ENCODE data around the gene FBXL17.

Gene FBXL17

DNA sequence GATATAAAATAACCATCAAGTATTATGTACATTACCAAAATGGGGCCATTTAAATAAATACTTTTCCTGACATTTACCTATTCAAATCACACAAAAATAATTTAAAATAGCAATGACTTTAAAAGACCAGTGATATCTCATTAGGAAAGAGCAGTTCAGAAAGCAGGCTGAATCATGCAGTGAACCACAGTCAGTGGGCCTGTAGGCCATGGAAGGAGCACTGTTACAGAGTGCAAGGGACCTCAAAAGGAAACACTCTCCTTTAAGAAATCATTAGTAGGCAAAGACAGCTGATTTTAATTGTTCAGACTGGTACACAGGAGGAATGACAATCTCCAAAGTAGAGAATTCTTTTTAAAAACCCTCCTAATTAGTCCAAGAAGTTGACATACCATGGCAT is 427.6 kb downstream of the FBXL17 start:
- TF ChIP-seq, protein P1, sequence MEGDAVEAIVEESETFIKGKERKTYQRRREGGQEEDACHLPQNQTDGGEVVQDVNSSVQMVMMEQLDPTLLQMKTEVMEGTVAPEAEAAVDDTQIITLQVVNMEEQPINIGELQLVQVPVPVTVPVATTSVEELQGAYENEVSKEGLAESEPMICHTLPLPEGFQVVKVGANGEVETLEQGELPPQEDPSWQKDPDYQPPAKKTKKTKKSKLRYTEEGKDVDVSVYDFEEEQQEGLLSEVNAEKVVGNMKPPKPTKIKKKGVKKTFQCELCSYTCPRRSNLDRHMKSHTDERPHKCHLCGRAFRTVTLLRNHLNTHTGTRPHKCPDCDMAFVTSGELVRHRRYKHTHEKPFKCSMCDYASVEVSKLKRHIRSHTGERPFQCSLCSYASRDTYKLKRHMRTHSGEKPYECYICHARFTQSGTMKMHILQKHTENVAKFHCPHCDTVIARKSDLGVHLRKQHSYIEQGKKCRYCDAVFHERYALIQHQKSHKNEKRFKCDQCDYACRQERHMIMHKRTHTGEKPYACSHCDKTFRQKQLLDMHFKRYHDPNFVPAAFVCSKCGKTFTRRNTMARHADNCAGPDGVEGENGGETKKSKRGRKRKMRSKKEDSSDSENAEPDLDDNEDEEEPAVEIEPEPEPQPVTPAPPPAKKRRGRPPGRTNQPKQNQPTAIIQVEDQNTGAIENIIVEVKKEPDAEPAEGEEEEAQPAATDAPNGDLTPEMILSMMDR (IDR thresholded peaks at IDR 0.05; ENCODE audit: low read depth, low read length): no peak
- no peak for TF ChIP-seq EZH2phosphoT487 (IDR thresholded peaks at IDR 0.05; ENCODE audit: low read depth)
- H4K20me1 ChIP-seq (ENCODE audit: insufficient read depth, low read length): no peaks in the 10 kb centered on the region

DNA sequence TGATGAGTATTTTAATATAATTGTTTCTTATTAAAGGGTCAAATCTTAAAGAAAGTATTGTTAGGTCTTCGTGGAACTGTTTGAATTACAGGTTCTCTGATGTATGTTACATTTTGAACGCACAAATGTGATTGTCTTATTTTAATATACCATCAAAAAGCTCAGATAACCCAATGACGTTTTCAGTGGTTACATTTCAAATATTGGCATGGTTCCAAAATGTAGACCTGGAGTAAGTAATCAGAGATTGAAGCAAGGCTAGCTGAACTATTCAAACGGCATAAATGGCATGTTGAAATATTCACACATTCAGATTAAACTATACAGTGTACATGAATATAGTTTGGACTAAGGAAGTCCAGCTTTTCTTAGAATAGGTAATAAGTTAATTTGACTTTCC is 429.4 kb downstream of the FBXL17 start:
- H3K27ac ChIP-seq (ENCODE audit: low read length): no peak overlapping the region
- H3K36me3 ChIP-seq (replicated peaks; ENCODE audit: low read depth, low read length): no peaks in the 10 kb centered on the region
- no peaks in the 10 kb centered on the region for H4K20me1 ChIP-seq (ENCODE audit: insufficient read depth, low read length)
- H3K9ac ChIP-seq (ENCODE audit: low read length): no peak overlapping the region
- no peaks in the 10 kb centered on the region for H3K9me3 ChIP-seq (ENCODE audit: insufficient read depth, low read length)
- no peaks in the 10 kb centered on the region for H3K79me2 ChIP-seq (ENCODE audit: low read length)
- no peak overlapping the region for H3K4me3 ChIP-seq (ENCODE audit: low read length)
- no peak overlapping the region for H3K4me2 ChIP-seq (ENCODE audit: low read length)
- TF ChIP-seq EZH2phosphoT487 (IDR thresholded peaks at IDR 0.05; ENCODE audit: low read depth): no peak
- TF ChIP-seq, protein P1 (IDR thresholded peaks at IDR 0.05; ENCODE audit: low read depth, low read length): no peak
- no peaks in the 10 kb centered on the region for H3K27me3 ChIP-seq (ENCODE audit: low read depth, low read length)
- no peak overlapping the region for H2AFZ ChIP-seq (ENCODE audit: low read depth, low read length)
- no peaks in the 10 kb centered on the region for H3K4me1 ChIP-seq (ENCODE audit: low read length)

More for the DNA sequence above, 427.6 kb downstream of the FBXL17 start:
- Histone ChIP-seq H3K27ac (ENCODE audit: low read length) (no peak overlapping the region), H3K4me3 (ENCODE audit: low read length) (no peak overlapping the region), H3K4me1 (ENCODE audit: low read length) (no peaks in the 10 kb centered on the region), H3K9me3 (ENCODE audit: insufficient read depth, low read length) (no peaks in the 10 kb centered on the region), H3K9ac (ENCODE audit: low read length) (no peak overlapping the region), H3K79me2 (ENCODE audit: low read length) (no peaks in the 10 kb centered on the region), H3K4me2 (ENCODE audit: low read length) (no peak overlapping the region), H3K36me3 (replicated peaks; ENCODE audit: low read depth, low read length) (no peaks in the 10 kb centered on the region), H2AFZ (ENCODE audit: low read depth, low read length) (no peak overlapping the region), H3K27me3 (ENCODE audit: low read depth, low read length) (no peaks in the 10 kb centered on the region)

DNA sequence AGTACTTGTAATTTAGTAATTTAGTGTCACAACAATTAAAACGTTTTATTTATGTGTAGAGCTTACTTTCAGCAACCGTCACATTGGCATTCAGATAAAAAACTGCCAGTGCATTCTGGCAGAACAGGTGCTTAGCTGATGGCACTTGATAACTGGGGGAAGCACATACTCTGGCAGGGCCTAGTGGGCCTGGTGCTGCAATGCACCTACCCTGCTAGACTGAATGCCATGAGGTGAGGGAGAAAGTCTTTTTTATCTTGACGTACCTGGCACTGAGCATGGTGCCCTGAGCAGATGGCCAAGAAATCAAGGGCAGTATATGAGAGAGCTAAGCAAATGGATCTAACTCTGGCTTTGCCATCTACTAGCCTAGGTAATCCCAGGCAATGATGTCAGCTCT is 430.6 kb downstream of the FBXL17 start:
- Histone ChIP-seq H3K79me2 (ENCODE audit: low read length) (no peaks in the 10 kb centered on the region), H2AFZ (ENCODE audit: low read depth, low read length) (no peak overlapping the region), H3K36me3 (replicated peaks; ENCODE audit: low read depth, low read length) (no peaks in the 10 kb centered on the region), H3K9ac (ENCODE audit: low read length) (no peak overlapping the region), H3K4me3 (ENCODE audit: low read length) (no peak overlapping the region), H3K27me3 (ENCODE audit: low read depth, low read length) (no peaks in the 10 kb centered on the region), H3K4me1 (ENCODE audit: low read length) (no peaks in the 10 kb centered on the region), H3K9me3 (ENCODE audit: insufficient read depth, low read length) (no peaks in the 10 kb centered on the region), H4K20me1 (ENCODE audit: insufficient read depth, low read length) (no peaks in the 10 kb centered on the region), H3K27ac (ENCODE audit: low read length) (no peak overlapping the region), H3K4me2 (ENCODE audit: low read length) (no peak overlapping the region)
- TF ChIP-seq, protein P1 (IDR thresholded peaks at IDR 0.05; ENCODE audit: low read depth, low read length): no peak
- no peak for TF ChIP-seq EZH2phosphoT487 (IDR thresholded peaks at IDR 0.05; ENCODE audit: low read depth)

DNA sequence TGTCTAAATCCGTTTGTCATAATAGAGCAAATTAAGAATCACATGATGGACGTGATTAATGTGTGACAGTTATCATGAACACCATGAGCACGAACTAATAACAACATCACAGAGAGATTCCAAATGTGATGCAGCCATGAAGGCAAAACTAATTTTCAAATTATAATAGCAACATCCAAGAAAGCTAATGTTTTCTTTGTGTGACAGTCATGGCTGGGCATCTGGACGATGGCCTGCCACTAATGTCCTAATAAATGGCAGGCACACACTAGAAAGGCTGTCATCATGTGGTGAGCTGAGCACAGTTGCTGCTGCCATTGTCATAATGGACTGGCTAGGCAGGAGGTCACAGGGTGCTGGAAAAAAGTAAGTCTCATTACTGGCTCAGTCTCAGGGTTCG is 431.1 kb downstream of the FBXL17 start:
- H3K4me2 ChIP-seq (ENCODE audit: low read length): no peak overlapping the region
- H3K36me3 ChIP-seq (replicated peaks; ENCODE audit: low read depth, low read length): no peaks in the 10 kb centered on the region
- no peak overlapping the region for H2AFZ ChIP-seq (ENCODE audit: low read depth, low read length)
- H3K79me2 ChIP-seq (ENCODE audit: low read length): no peaks in the 10 kb centered on the region
- H3K4me1 ChIP-seq (ENCODE audit: low read length): no peaks in the 10 kb centered on the region
- H3K4me3 ChIP-seq (ENCODE audit: low read length): no peak overlapping the region
- no peaks in the 10 kb centered on the region for H3K27me3 ChIP-seq (ENCODE audit: low read depth, low read length)
- TF ChIP-seq, protein P1 (IDR thresholded peaks at IDR 0.05; ENCODE audit: low read depth, low read length): no peak
- no peak for TF ChIP-seq EZH2phosphoT487 (IDR thresholded peaks at IDR 0.05; ENCODE audit: low read depth)
- no peak overlapping the region for H3K9ac ChIP-seq (ENCODE audit: low read length)
- H3K9me3 ChIP-seq (ENCODE audit: insufficient read depth, low read length): no peaks in the 10 kb centered on the region
- H4K20me1 ChIP-seq (ENCODE audit: insufficient read depth, low read length): no peaks in the 10 kb centered on the region
- no peak overlapping the region for H3K27ac ChIP-seq (ENCODE audit: low read length)

Data from OCI-LY3 (cell line).